Astrocyte (in vitro differentiated cells and primary cell): ENCODE measurements around the gene ATF6. TPM values are rescaled to one million over a fixed set of nuclear protein-coding genes. Genes with fewer than 3 reads are reported as not detected.

Experiments
- DNase-seq: peaks from one replicate; pipeline ENCODE4 v3.0.0-alpha.2; 2010; ENCODE audit warnings: low read depth
- FAIRE-seq: peaks from 2 replicates; lab custom pipeline; 2011; peaks lifted over from hg19 to GRCh38; lab: Jason Lieb, UNC
- H2AFZ ChIP-seq: 2 replicates; pipeline ENCODE4 v1.6.0; 2012; ENCODE audit warnings: low read depth, low read length, inconsistent platforms
- H3K27ac ChIP-seq: 2 replicates; pipeline ENCODE4 v1.5.1; 2011; ENCODE audit warnings: low read depth, low read length, inconsistent platforms
- H3K27me3 ChIP-seq: 2 replicates; pipeline ENCODE4 v1.6.0; 2011; ENCODE audit warnings: low read length, inconsistent platforms; ENCODE audit not compliant: insufficient read depth
- H3K36me3 ChIP-seq: 2 replicates; pipeline ENCODE4 v1.5.1; 2011; ENCODE audit warnings: low read length, inconsistent platforms; ENCODE audit not compliant: insufficient read depth
- H3K4me1 ChIP-seq: 2 replicates; pipeline ENCODE4 v1.5.1; 2011; ENCODE audit warnings: low read length, inconsistent platforms; ENCODE audit not compliant: insufficient read depth
- H3K4me2 ChIP-seq: 2 replicates; pipeline ENCODE4 v1.6.0; 2012; ENCODE audit warnings: low read length, inconsistent platforms
- H3K4me3 ChIP-seq: 2 replicates; pipeline ENCODE4 v1.5.1; 2011; ENCODE audit warnings: low read depth, mild to moderate bottlenecking, low read length, inconsistent platforms; ENCODE audit not compliant: insufficient read depth
- H3K79me2 ChIP-seq: 2 replicates; pipeline ENCODE4 v1.6.0; 2012; ENCODE audit warnings: mild to moderate bottlenecking, low read length, inconsistent platforms; ENCODE audit not compliant: insufficient read depth
- H3K9ac ChIP-seq: 2 replicates; pipeline ENCODE4 v1.6.0; 2012; ENCODE audit warnings: mild to moderate bottlenecking, low read length, inconsistent platforms
- H3K9me3 ChIP-seq: 2 replicates; pipeline ENCODE4 v1.5.1; 2012; ENCODE audit warnings: low read depth, mild to moderate bottlenecking, low read length, inconsistent platforms; ENCODE audit not compliant: insufficient read depth
- H4K20me1 ChIP-seq: 2 replicates; pipeline ENCODE4 v1.6.0; 2012; ENCODE audit warnings: low read length, inconsistent platforms; ENCODE audit not compliant: insufficient read depth
- H3K27ac Mint-ChIP-seq: one replicate; pipeline ENCODE4 v1.8.0; 2021; ENCODE audit warnings: mild to moderate bottlenecking, mixed read lengths; ENCODE audit not compliant: unreplicated experiment
- H3K27me3 Mint-ChIP-seq: one replicate; pipeline ENCODE4 v1.8.0; 2021; ENCODE audit warnings: low read depth, mixed read lengths; ENCODE audit not compliant: unreplicated experiment
- H3K36me3 Mint-ChIP-seq: one replicate; pipeline ENCODE4 v1.8.0; 2021; ENCODE audit warnings: low read depth, mixed read lengths; ENCODE audit not compliant: unreplicated experiment
- H3K4me1 Mint-ChIP-seq: one replicate; pipeline ENCODE4 v1.8.0; 2021; ENCODE audit warnings: low read depth, mixed read lengths; ENCODE audit not compliant: unreplicated experiment
- H3K4me3 Mint-ChIP-seq: one replicate; pipeline ENCODE4 v1.8.0; 2021; ENCODE audit warnings: mild to moderate bottlenecking, moderate library complexity, mixed read lengths; ENCODE audit not compliant: unreplicated experiment
- H3K9me3 Mint-ChIP-seq: one replicate; pipeline ENCODE4 v1.8.0; 2021; ENCODE audit warnings: mild to moderate bottlenecking, mixed read lengths; ENCODE audit not compliant: unreplicated experiment
- EZH2 ChIP-seq: IDR thresholded peaks from 2 replicates; pipeline ENCODE4 v1.6.1; 2012; ENCODE audit warnings: mild to moderate bottlenecking, low read length, inconsistent platforms; ENCODE audit not compliant: insufficient read depth
- total RNA-seq: library from RNA; stranded (reverse); gene quantifications from 2 replicates; pipeline ENCODE4 v1.2.1, GENCODE V29; 2021
- TF ChIP-seq, protein P1 (sequence below): IDR thresholded peaks from 2 replicates; pipeline ENCODE4 v1.5.1; 2011; ENCODE audit warnings: low read depth, mild to moderate bottlenecking, inconsistent platforms, low read length, moderate library complexity; ENCODE audit not compliant: insufficient read depth

Gene ATF6
- total RNA-seq, 1 donor from 2014 or later, result 25.4 TPM

- no peaks in the 10 kb centered on the region for H3K36me3 ChIP-seq
- no peaks in the 10 kb centered on the region for H4K20me1 ChIP-seq
- no peak overlapping the region for H2AFZ ChIP-seq
- Mint-ChIP-seq H3K9me3 (peaks cover 4% of the 10 kb centered on the region), H3K27me3 (peaks cover 10% of the 10 kb centered on the region), H3K36me3 (peaks cover 4% of the 10 kb centered on the region), H3K4me1 (peaks cover 25% of the 10 kb centered on the region), H3K4me3 (no peak overlapping the region), H3K27ac (no peak overlapping the region)
- TF ChIP-seq, protein P1, sequence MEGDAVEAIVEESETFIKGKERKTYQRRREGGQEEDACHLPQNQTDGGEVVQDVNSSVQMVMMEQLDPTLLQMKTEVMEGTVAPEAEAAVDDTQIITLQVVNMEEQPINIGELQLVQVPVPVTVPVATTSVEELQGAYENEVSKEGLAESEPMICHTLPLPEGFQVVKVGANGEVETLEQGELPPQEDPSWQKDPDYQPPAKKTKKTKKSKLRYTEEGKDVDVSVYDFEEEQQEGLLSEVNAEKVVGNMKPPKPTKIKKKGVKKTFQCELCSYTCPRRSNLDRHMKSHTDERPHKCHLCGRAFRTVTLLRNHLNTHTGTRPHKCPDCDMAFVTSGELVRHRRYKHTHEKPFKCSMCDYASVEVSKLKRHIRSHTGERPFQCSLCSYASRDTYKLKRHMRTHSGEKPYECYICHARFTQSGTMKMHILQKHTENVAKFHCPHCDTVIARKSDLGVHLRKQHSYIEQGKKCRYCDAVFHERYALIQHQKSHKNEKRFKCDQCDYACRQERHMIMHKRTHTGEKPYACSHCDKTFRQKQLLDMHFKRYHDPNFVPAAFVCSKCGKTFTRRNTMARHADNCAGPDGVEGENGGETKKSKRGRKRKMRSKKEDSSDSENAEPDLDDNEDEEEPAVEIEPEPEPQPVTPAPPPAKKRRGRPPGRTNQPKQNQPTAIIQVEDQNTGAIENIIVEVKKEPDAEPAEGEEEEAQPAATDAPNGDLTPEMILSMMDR, result no peak
- no peak for TF ChIP-seq EZH2
- DNase-seq, result no peak
- H3K27me3 ChIP-seq, result no peaks in the 10 kb centered on the region
- H3K27ac ChIP-seq, result no peak overlapping the region
- H3K9me3 ChIP-seq, result no peaks in the 10 kb centered on the region
- H3K79me2 ChIP-seq, result no peaks in the 10 kb centered on the region
- no peaks in the 10 kb centered on the region for H3K4me1 ChIP-seq
- H3K4me3 ChIP-seq, result no peak overlapping the region
- H3K4me2 ChIP-seq, result no peak overlapping the region
- no peak overlapping the region for H3K9ac ChIP-seq
- no peak for FAIRE-seq
These were observed 206.7 kb downstream of the ATF6 start for GRCh38 chr1:161972828-161973227.

DNA sequence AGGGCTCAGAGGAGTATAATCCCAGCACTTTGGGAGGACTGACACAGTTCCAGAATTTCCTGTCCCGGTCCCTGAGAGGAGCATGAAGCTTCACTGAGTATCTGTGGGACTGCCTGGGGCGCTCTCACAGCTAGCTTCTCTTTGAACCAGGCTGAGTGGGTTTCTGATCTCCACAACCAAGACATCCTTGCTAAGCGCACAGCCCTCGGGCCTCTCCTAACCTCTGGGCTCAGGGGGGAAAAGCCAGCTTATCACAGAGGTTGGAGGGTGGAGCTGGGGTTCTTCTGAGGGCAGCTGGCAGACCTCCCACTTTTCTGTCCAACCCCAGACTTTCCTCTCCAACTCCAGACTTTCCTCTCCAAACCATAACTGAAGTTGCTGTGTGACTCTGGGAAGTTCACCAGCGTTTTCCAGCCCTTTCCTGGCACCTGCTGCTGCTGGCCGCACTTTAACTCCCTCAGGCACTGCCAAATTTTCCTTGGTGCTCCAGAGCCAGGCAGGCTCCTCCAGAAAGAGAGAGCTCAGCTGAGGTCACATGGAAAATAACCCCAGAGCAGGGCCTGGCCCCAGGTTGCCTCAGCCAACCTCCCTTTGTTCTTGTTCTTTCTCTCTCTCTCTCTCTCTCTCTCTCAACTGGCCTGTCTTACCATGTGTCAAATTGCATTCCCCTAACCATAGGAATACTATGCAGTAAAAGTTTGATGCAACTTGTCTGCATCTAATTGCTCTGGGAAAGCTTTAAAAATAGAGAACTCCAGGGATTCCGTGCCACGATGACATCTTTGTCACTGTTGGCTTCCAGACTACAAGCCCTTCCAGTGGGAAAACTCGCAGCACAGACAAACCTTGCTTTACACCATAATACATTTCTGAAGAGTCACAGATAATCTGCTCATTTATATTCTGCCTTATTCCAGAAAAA is 208.1 kb downstream of the ATF6 start:
- no peak for FAIRE-seq
- Histone ChIP-seq H3K9me3 (no peaks in the 10 kb centered on the region), H3K9ac (no peak overlapping the region), H4K20me1 (no peaks in the 10 kb centered on the region), H3K4me2 (no peak overlapping the region), H3K36me3 (no peaks in the 10 kb centered on the region), H3K27ac (no peak overlapping the region), H3K27me3 (no peaks in the 10 kb centered on the region), H3K4me1 (no peaks in the 10 kb centered on the region), H3K79me2 (no peaks in the 10 kb centered on the region), H3K4me3 (no peak overlapping the region), H2AFZ (no peak overlapping the region)
- H3K4me3 Mint-ChIP-seq, result no peak overlapping the region
- H3K36me3 Mint-ChIP-seq, result peaks cover 4% of the 10 kb centered on the region
- no peak for TF ChIP-seq EZH2
- TF ChIP-seq, protein P1, result no peak
- H3K9me3 Mint-ChIP-seq, result peaks cover 5% of the 10 kb centered on the region
- H3K27me3 Mint-ChIP-seq, result peaks cover 12% of the 10 kb centered on the region
- peaks cover 21% of the 10 kb centered on the region for H3K4me1 Mint-ChIP-seq
- H3K27ac Mint-ChIP-seq, result no peak overlapping the region
- no peak for DNase-seq
